PFSK-1 (cell line): ENCODE results near the gene PLPPR1.

Source experiments
- FOXP2 ChIP-seq: optimal IDR thresholded peaks from 2 replicates; pipeline ENCODE3; 2011; ENCODE audit warnings: borderline replicate concordance, control low read depth, inconsistent platforms; ENCODE audit not compliant: insufficient read depth; ENCODE audit errors: extremely low read length, extremely low read depth
- POLR2AphosphoS5 ChIP-seq: IDR thresholded peaks from 2 replicates; pipeline ENCODE4 v1.6.1; 2012; ENCODE audit warnings: low read depth, mild to moderate bottlenecking, control low read depth, low read length, moderate library complexity
- REST ChIP-seq, 2 experiments: IDR thresholded peaks; 2 replicates each; pipeline versions ENCODE4 v1.6.1 to v1.8.0; 2011 to 2012; ENCODE audit warnings: low read depth in 2 of 2, low read length in 2 of 2, control low read depth in 1 of 2, inconsistent platforms in 1 of 2, mild to moderate bottlenecking in 1 of 2, moderate library complexity in 1 of 2; ENCODE audit not compliant: insufficient read depth in 1 of 2
- SIN3A ChIP-seq: IDR thresholded peaks from 2 replicates; pipeline ENCODE4 v1.6.1; 2012; ENCODE audit warnings: mild to moderate bottlenecking, low read length, moderate library complexity, borderline replicate concordance; ENCODE audit not compliant: insufficient read depth
- TAF1 ChIP-seq: IDR thresholded peaks from 2 replicates; pipeline ENCODE4 v1.6.1; 2012; ENCODE audit warnings: low read length, control low read depth, borderline replicate concordance; ENCODE audit not compliant: insufficient read depth

The PLPPR1 gene

GRCh38 chr9:101005246-101005645 lies 23.3 kb upstream of the PLPPR1 start:
- no peak for TF ChIP-seq REST (IDR thresholded peaks at IDR 0.05; ENCODE audit: insufficient read depth in 1 of 2, low read depth in 2 of 2, low read length in 2 of 2)
- TF ChIP-seq POLR2AphosphoS5, result no peak
- no peak for TF ChIP-seq SIN3A
- TF ChIP-seq TAF1, result no peak
- no peak for TF ChIP-seq FOXP2

GRCh38 chr9:101014566-101014965 lies 14.0 kb upstream of the PLPPR1 start:
- TF ChIP-seq TAF1 (no peak), SIN3A (no peak), REST (IDR thresholded peaks at IDR 0.05; ENCODE audit: insufficient read depth in 1 of 2, low read depth in 2 of 2, low read length in 2 of 2) (no peak)

- TF ChIP-seq FOXP2 (no peak), SIN3A (no peak), REST (IDR thresholded peaks at IDR 0.05; ENCODE audit: insufficient read depth in 1 of 2, low read depth in 2 of 2, low read length in 2 of 2) (no peak), POLR2AphosphoS5 (no peak), TAF1 (no peak)
These were observed 10.1 kb upstream of the PLPPR1 start for GRCh38 chr9:101018467-101018866.

GRCh38 chr9:101022704-101023103 lies 5.8 kb upstream of the PLPPR1 start:
- TF ChIP-seq TAF1 (no peak), REST (IDR thresholded peaks at IDR 0.05; ENCODE audit: insufficient read depth in 1 of 2, low read depth in 2 of 2, low read length in 2 of 2) (no peak), FOXP2 (no peak), SIN3A (no peak), POLR2AphosphoS5 (no peak)

GRCh38 chr9:101025940-101026339 lies 2.6 kb upstream of the PLPPR1 start:
- TF ChIP-seq SIN3A (no peak), FOXP2 (no peak), REST (IDR thresholded peaks at IDR 0.05; ENCODE audit: insufficient read depth in 1 of 2, low read depth in 2 of 2, low read length in 2 of 2) (no peak), POLR2AphosphoS5 (no peak), TAF1 (no peak)
